IMR-90 (cell line): ENCODE measurements around the gene SP2. TPM values are rescaled to one million over a fixed set of nuclear protein-coding genes. Genes with fewer than 3 reads are reported as not detected.

Experiments used
- ATAC-seq: fragments of 200-7000 bp; cut with Tn5 transposase; 2 replicates; pipeline ENCODE4 v1.9.1; 2020; ENCODE audit warnings: low read depth, mild to moderate bottlenecking, moderate library complexity
- BruUV-seq: library from RNA; stranded (reverse); fragments of 400-500 nt; replicated peaks from 2 replicates; lab custom pipeline; 2021; lab: Mats Ljungman, UMichigan
- CTCF ChIA-PET: fragments of 300-600 bp; formaldehyde crosslinking; extraction: SDS; loops from one replicate; lab custom pipeline; 2021; ENCODE audit warnings: antibody characterized with exemption; lab: Yijun Ruan, JAX
- POLR2A ChIA-PET: fragments of 300-600 bp; sonication (Branson Sonifier 250); formaldehyde crosslinking; loops from one replicate; lab custom pipeline; 2022; ENCODE audit warnings: antibody characterized with exemption; ENCODE audit not compliant: unreplicated experiment; lab: Charles Lee
- DNase-seq: peaks from one replicate; pipeline ENCODE4 v3.0.0; 2013
- H2AFZ ChIP-seq: replicated peaks from 2 replicates; pipeline ENCODE3; 2013; ENCODE audit warnings: low read length, mild to moderate bottlenecking; ENCODE audit not compliant: poor library complexity
- H2AK5ac ChIP-seq: 2 replicates; pipeline ENCODE4 v1.6.1; 2013; ENCODE audit warnings: low read depth, low read length, inconsistent platforms
- H2AK9ac ChIP-seq: replicated peaks from 2 replicates; pipeline ENCODE3; 2013; ENCODE audit warnings: mild to moderate bottlenecking, low read depth, low read length, moderate library complexity; ENCODE audit not compliant: poor library complexity
- H2BK120ac ChIP-seq: 2 replicates; pipeline ENCODE4 v1.6.1; 2013; ENCODE audit warnings: low read depth, low read length, inconsistent platforms
- H2BK15ac ChIP-seq: 3 replicates; pipeline ENCODE4 v1.6.1; 2013; ENCODE audit warnings: low read depth, low read length, inconsistent platforms
- H2BK20ac ChIP-seq: 2 replicates; pipeline ENCODE4 v1.6.1; 2013; ENCODE audit warnings: low read depth, mild to moderate bottlenecking, inconsistent platforms, low read length, moderate library complexity
- H2BK5ac ChIP-seq: 2 replicates; pipeline ENCODE4 v1.6.1; 2013; ENCODE audit warnings: mild to moderate bottlenecking, low read depth, low read length, inconsistent platforms; ENCODE audit not compliant: poor library complexity, severe bottlenecking
- H3K14ac ChIP-seq: replicated peaks from 2 replicates; pipeline ENCODE4 v1.6.1; 2013; ENCODE audit warnings: low read depth, low read length, inconsistent platforms
- H3K18ac ChIP-seq: 2 replicates; pipeline ENCODE4 v1.6.1; 2013; ENCODE audit warnings: low read depth, low read length, control low read depth
- H3K23ac ChIP-seq: 2 replicates; pipeline ENCODE4 v1.6.1; 2013; ENCODE audit warnings: low read depth, low read length, inconsistent platforms
- H3K27ac ChIP-seq: 2 replicates; pipeline ENCODE4 v1.5.1; 2013; ENCODE audit warnings: mild to moderate bottlenecking, control low read depth, low read length; ENCODE audit not compliant: insufficient read depth
- H3K27me3 ChIP-seq: 2 replicates; pipeline ENCODE4 v1.6.1; 2013; ENCODE audit warnings: low read length; ENCODE audit not compliant: control insufficient read depth, insufficient read depth
- H3K36me3 ChIP-seq: 2 replicates; pipeline ENCODE4 v1.6.1; 2013; ENCODE audit warnings: low read length, mixed read lengths; ENCODE audit not compliant: control insufficient read depth, insufficient read depth
- H3K4ac ChIP-seq: 2 replicates; pipeline ENCODE4 v1.6.1; 2013; ENCODE audit warnings: low read depth, low read length, inconsistent platforms
- H3K4me1 ChIP-seq: 2 replicates; pipeline ENCODE4 v1.6.1; 2013; ENCODE audit warnings: low read length, mixed read lengths; ENCODE audit not compliant: control insufficient read depth, insufficient read depth
- H3K4me2 ChIP-seq: 2 replicates; pipeline ENCODE4 v1.6.1; 2013; ENCODE audit warnings: low read depth, mild to moderate bottlenecking, control low read depth, low read length, moderate library complexity
- H3K4me3 ChIP-seq: 2 replicates; pipeline ENCODE4 v1.5.1; 2013; ENCODE audit warnings: low read depth, mild to moderate bottlenecking, control low read depth, low read length, moderate library complexity; ENCODE audit not compliant: insufficient read depth
- H3K56ac ChIP-seq: 2 replicates; pipeline ENCODE4 v1.6.1; 2013; ENCODE audit warnings: low read length, inconsistent platforms; ENCODE audit not compliant: insufficient read depth; ENCODE audit errors: extremely low read depth
- H3K79me1 ChIP-seq, 2 experiments: 2 replicates each; pipeline ENCODE4 v1.6.1; 2013; ENCODE audit warnings: low read length in 2 of 2, inconsistent platforms in 1 of 2, low read depth in 1 of 2
- H3K9ac ChIP-seq: 2 replicates; pipeline ENCODE4 v1.6.1; 2013; ENCODE audit warnings: low read depth, low read length, control low read depth
- H3K9me1 ChIP-seq: 2 replicates; pipeline ENCODE4 v1.6.1; 2013; ENCODE audit warnings: low read length, inconsistent platforms; ENCODE audit not compliant: insufficient read depth
- H3K9me3 ChIP-seq: 2 replicates; pipeline ENCODE4 v1.6.1; 2013; ENCODE audit warnings: low read length; ENCODE audit not compliant: control insufficient read depth, insufficient read depth
- H4K20me1 ChIP-seq: 2 replicates; pipeline ENCODE4 v1.6.1; 2013; ENCODE audit warnings: low read length, inconsistent platforms; ENCODE audit not compliant: insufficient read depth
- H4K5ac ChIP-seq: 2 replicates; pipeline ENCODE4 v1.6.1; 2013; ENCODE audit warnings: mild to moderate bottlenecking, low read depth, low read length, control low read depth
- H4K8ac ChIP-seq, 2 experiments: 2 replicates each; pipeline ENCODE4 v1.6.1; 2013; ENCODE audit warnings: low read depth in 2 of 2, low read length in 2 of 2, control low read depth in 1 of 2, inconsistent platforms in 1 of 2
- H4K91ac ChIP-seq: 2 replicates; pipeline ENCODE4 v1.6.1; 2013; ENCODE audit warnings: low read depth, low read length, inconsistent platforms; ENCODE audit not compliant: insufficient read depth
- CEBPB ChIP-seq: IDR thresholded peaks from 2 replicates; pipeline ENCODE4 v1.6.1; 2012; ENCODE audit warnings: low read depth, low read length, improper control_type of control experiment
- CHD1 ChIP-seq: IDR thresholded peaks from 2 replicates; pipeline ENCODE4 v1.6.1; 2012; ENCODE audit warnings: low read depth, low read length, improper control_type of control experiment
- MAFK ChIP-seq: IDR thresholded peaks from 2 replicates; pipeline ENCODE4 v1.6.1; 2012; ENCODE audit warnings: low read depth, low read length, improper control_type of control experiment
- MXI1 ChIP-seq: IDR thresholded peaks from 2 replicates; pipeline ENCODE4 v1.6.1; 2012; ENCODE audit warnings: low read depth, mild to moderate bottlenecking, low read length, moderate library complexity, borderline replicate concordance
- NFE2L2 ChIP-seq: fragments of 150-350 bp; IDR thresholded peaks from 2 replicates; pipeline ENCODE4 v1.6.1; 2016; ENCODE audit warnings: low read depth, mild to moderate bottlenecking, low read length
- RAD21 ChIP-seq: IDR thresholded peaks from 2 replicates; pipeline ENCODE4 v1.6.1; 2012; ENCODE audit warnings: low read length, improper control_type of control experiment
- RCOR1 ChIP-seq: IDR thresholded peaks from 2 replicates; pipeline ENCODE4 v1.6.1; 2012; ENCODE audit warnings: mild to moderate bottlenecking, low read length, improper control_type of control experiment; ENCODE audit not compliant: insufficient replicate concordance
- RFX5 ChIP-seq: IDR thresholded peaks from 2 replicates; pipeline ENCODE4 v1.8.0; 2012; ENCODE audit warnings: low read depth, mild to moderate bottlenecking, low read length, moderate library complexity
- USF2 ChIP-seq: fragments of 150-350 bp; IDR thresholded peaks from 2 replicates; pipeline ENCODE4 v1.6.1; 2017; ENCODE audit warnings: mild to moderate bottlenecking, antibody characterized with exemption, low read length, low read depth
- dilution Hi-C: fragments of 300-500 bp; cut with HindIII; formaldehyde crosslinking; loops from one replicate; pipeline ENCODE4 v1.14.3; 2018; ENCODE audit warnings: low sequenced_read_pairs; ENCODE audit not compliant: unreplicated experiment
- in situ Hi-C: fragments of 300-500 bp; cut with MboI; formaldehyde crosslinking; loops from 3 replicates; pipeline ENCODE4 v1.14.3; 2019; ENCODE audit warnings: low sequenced_read_pairs, inconsistent platforms, mixed read lengths
- intact Hi-C: fragments of 100-400 bp; cut with micrococcal nuclease; formaldehyde crosslinking; loops from 2 replicates; pipeline ENCODE4 v1.10.0; 2022
- polyA plus RNA-seq, 3 experiments: library from polyadenylated mRNA; depleted of rRNA; stranded (reverse); fragments of >200 nt; gene quantifications; 2 replicates each; pipeline ENCODE4 v1.2.3, GENCODE V29; 2012; ENCODE audit warnings: low replicate concordance in 1 of 3
- total RNA-seq: library from RNA; depleted of rRNA; stranded (reverse); fragments of >200 nt; gene quantifications from 2 replicates; pipeline ENCODE4 v1.2.3, GENCODE V29; 2012
- TF ChIP-seq, protein P1 (sequence below): conservative IDR thresholded peaks from 2 replicates; pipeline ENCODE4 v1.5.1; 2012; ENCODE audit warnings: mild to moderate bottlenecking, low read depth, low read length, improper control_type of control experiment

Gene SP2
- total and polyA plus RNA-seq, 2 of the 4 experiments (the other 2 are of a cell fraction): 0.72 to 13.8 TPM

DNA sequence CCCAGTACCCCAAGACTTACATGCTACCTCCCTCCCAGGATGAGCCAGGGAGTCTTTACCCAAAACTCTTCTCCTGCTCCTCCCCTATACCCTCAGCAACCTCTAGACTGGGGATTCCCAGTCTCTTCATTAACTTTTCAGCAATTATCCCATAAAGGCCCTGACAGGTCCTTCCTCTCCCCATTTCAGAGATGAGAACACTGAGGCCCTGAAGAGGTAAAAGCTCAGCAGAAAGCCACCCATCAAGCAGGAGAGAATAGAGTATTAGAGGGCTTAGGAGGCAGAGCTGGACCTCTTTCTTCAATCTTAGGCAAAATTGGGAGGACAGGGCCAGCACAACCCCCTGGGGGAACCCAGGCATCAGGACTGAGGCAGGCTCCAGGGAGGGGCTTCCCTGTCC lies 39.2 kb upstream of the SP2 start:
- no peak overlapping the region for H4K8ac ChIP-seq
- no peak overlapping the region for H2BK15ac ChIP-seq
- H2BK20ac ChIP-seq: no peak overlapping the region
- no peak overlapping the region for H4K91ac ChIP-seq
- H4K5ac ChIP-seq: no peak overlapping the region
- no peak overlapping the region for H2BK5ac ChIP-seq
- no peak overlapping the region for H3K56ac ChIP-seq
- no peak overlapping the region for H3K4ac ChIP-seq
- in situ Hi-C loops: no loop called here
- no peak overlapping the region for H3K14ac ChIP-seq
- H4K20me1 ChIP-seq: no peaks in the 10 kb centered on the region
- H2AFZ ChIP-seq: no peak overlapping the region
- dilution Hi-C loops: no loop called here
- H3K36me3 ChIP-seq: no peaks in the 10 kb centered on the region
- POLR2A ChIA-PET: no interaction called here
- no TSS peak for BruUV-seq
- intact Hi-C loops: no loop called here
- H3K18ac ChIP-seq: no peak overlapping the region
- H3K79me1 ChIP-seq: no peaks in the 10 kb centered on the region
- peaks cover 56% of the 10 kb centered on the region for H3K27me3 ChIP-seq
- DNase-seq (no peak), ATAC-seq (no peak)
- no peak overlapping the region for H3K9ac ChIP-seq
- no peak overlapping the region for H3K4me3 ChIP-seq
- CTCF ChIA-PET: no interaction called here
- no peak overlapping the region for H3K23ac ChIP-seq
- no peak overlapping the region for H2AK9ac ChIP-seq
- no peaks in the 10 kb centered on the region for H3K9me1 ChIP-seq
- H3K4me1 ChIP-seq: no peaks in the 10 kb centered on the region
- no peaks in the 10 kb centered on the region for H3K9me3 ChIP-seq
- H2BK120ac ChIP-seq: no peak overlapping the region
- H3K27ac ChIP-seq: no peak overlapping the region
- H2AK5ac ChIP-seq: no peak overlapping the region
- TF ChIP-seq CHD1 (no peak), RAD21 (no peak), RCOR1 (no peak), NFE2L2 (no peak), MAFK (no peak), MXI1 (no peak), CEBPB (no peak), USF2 (no peak), RFX5 (no peak)
- TF ChIP-seq, protein P1, sequence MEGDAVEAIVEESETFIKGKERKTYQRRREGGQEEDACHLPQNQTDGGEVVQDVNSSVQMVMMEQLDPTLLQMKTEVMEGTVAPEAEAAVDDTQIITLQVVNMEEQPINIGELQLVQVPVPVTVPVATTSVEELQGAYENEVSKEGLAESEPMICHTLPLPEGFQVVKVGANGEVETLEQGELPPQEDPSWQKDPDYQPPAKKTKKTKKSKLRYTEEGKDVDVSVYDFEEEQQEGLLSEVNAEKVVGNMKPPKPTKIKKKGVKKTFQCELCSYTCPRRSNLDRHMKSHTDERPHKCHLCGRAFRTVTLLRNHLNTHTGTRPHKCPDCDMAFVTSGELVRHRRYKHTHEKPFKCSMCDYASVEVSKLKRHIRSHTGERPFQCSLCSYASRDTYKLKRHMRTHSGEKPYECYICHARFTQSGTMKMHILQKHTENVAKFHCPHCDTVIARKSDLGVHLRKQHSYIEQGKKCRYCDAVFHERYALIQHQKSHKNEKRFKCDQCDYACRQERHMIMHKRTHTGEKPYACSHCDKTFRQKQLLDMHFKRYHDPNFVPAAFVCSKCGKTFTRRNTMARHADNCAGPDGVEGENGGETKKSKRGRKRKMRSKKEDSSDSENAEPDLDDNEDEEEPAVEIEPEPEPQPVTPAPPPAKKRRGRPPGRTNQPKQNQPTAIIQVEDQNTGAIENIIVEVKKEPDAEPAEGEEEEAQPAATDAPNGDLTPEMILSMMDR: no peak
- no peak overlapping the region for H3K4me2 ChIP-seq
